Dendritic cell treated with granulocyte-macrophage colony-stimulating factor and Interleukin-4, amounts not matched to agents 40 ng/mL and 50 ng/mL, for 4 days (primary cell): Measurements from ENCODE around the gene ENOPH1.
"Not testable (repeated sequence)": the region's sequence is repeated elsewhere in the genome, so short reads cannot be mapped to it uniquely, and the experiment has no call there.

Source experiments
- H3K27ac Mint-ChIP-seq: one replicate; pipeline ENCODE4 v1.8.0; 2022; ENCODE audit warnings: mild to moderate bottlenecking, mixed read lengths
- H3K27me3 Mint-ChIP-seq: one replicate; pipeline ENCODE4 v1.8.0; 2022; ENCODE audit warnings: mild to moderate bottlenecking, mixed read lengths
- H3K36me3 Mint-ChIP-seq: one replicate; pipeline ENCODE4 v1.8.0; 2022; ENCODE audit warnings: low read depth, mixed read lengths
- H3K4me1 Mint-ChIP-seq: one replicate; pipeline ENCODE4 v1.8.0; 2022; ENCODE audit warnings: low read depth, mixed read lengths
- H3K4me3 Mint-ChIP-seq: one replicate; pipeline ENCODE4 v1.8.0; 2022; ENCODE audit warnings: mild to moderate bottlenecking, moderate library complexity, mixed read lengths
- H3K9me3 Mint-ChIP-seq: one replicate; pipeline ENCODE4 v1.8.0; 2022; ENCODE audit warnings: mixed read lengths
- intact Hi-C: fragments of 100-400 bp; cut with micrococcal nuclease; formaldehyde crosslinking; loops from one replicate; pipeline ENCODE4 v1.15.0; 2022

The ENOPH1 gene

DNA sequence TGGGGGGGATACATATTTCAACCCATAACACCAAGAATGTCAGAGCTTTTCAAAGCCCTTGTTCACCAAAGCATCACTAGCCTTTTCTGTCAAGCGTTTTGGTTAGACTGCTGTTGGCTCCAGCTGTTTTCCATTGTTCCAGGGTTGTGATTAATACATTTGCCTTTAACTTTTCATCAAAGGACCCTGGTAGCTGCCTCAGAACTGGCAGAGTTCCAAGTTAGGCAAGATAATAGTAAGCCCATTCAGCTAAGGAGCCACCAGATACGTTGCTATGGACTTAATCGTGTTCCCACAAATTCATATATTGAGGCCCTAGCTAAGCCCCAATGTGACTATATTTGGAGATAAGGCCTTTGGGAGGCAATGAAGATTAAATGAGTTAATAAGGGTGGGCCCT is 37.1 kb downstream of the ENOPH1 start:
- H3K4me1 Mint-ChIP-seq, result peaks cover 12% of the 10 kb centered on the region
- intact Hi-C loops, result loop anchor here (10.0 kb wide), 1 partner anchor 357 kb away; no protein-coding TSS in a partner anchor
- no peaks in the 10 kb centered on the region for H3K27me3 Mint-ChIP-seq
- H3K9me3 Mint-ChIP-seq, result no peaks in the 10 kb centered on the region
- no peak overlapping the region for H3K4me3 Mint-ChIP-seq
- peaks cover 12% of the 10 kb centered on the region for H3K36me3 Mint-ChIP-seq
- no peak overlapping the region for H3K27ac Mint-ChIP-seq

DNA sequence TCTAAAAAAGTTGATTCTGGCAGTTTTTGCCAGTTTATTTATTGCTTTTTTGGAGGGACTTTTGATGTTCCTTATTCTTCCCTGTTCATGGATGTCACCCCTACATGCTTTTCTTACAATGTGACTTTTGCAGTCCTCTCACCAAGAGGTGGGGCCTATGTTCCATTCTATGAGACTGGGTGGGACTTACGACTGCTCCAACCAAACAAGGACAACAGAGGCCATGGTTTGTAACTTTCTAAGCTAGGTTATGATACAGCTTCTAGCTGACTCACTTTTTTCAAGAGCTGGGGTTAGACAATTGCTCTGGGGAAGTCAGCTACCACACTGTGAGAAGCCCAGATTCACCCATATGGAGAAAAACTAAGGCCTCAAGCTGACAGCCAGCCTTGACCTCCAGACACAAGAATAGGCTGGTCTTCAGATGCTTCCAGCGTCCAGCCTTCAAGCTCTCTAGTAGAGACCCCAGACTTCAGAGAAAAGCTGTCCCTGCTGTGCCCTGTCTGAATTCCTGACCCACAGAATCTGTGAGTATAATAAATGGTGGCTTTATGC is 39.5 kb downstream of the ENOPH1 start:
- Mint-ChIP-seq H3K27me3 (no peaks in the 10 kb centered on the region), H3K9me3 (no peaks in the 10 kb centered on the region), H3K4me3 (no peak overlapping the region), H3K27ac (no peak overlapping the region), H3K4me1 (no peaks in the 10 kb centered on the region), H3K36me3 (no peaks in the 10 kb centered on the region)
- intact Hi-C loops, result loop anchor here (10.0 kb wide), 1 partner anchor 355 kb away; no protein-coding TSS in a partner anchor

DNA sequence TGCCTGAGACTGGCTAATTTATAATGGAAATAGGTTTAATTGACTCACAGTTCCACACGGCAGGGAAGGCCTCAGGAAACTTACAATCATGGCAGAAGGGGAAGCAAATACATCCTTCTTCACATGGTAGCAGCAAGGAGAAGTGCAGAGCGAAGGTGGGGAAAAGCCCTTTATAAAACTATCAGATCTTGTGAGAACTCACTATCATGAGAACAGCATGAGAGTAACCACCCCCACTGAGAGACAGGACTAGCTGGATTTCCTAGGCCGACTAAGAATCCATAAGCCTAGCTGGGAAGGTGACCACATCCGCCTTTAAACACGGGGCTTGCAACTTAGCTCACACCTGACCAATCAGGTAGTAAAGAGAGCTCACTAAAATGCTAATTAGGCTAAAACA is 42.7 kb downstream of the ENOPH1 start:
- intact Hi-C loops, H3K27me3 Mint-ChIP-seq, H3K4me1 Mint-ChIP-seq, H3K4me3 Mint-ChIP-seq, H3K36me3 Mint-ChIP-seq, H3K27ac Mint-ChIP-seq, H3K9me3 Mint-ChIP-seq: not testable (repeated sequence)

DNA sequence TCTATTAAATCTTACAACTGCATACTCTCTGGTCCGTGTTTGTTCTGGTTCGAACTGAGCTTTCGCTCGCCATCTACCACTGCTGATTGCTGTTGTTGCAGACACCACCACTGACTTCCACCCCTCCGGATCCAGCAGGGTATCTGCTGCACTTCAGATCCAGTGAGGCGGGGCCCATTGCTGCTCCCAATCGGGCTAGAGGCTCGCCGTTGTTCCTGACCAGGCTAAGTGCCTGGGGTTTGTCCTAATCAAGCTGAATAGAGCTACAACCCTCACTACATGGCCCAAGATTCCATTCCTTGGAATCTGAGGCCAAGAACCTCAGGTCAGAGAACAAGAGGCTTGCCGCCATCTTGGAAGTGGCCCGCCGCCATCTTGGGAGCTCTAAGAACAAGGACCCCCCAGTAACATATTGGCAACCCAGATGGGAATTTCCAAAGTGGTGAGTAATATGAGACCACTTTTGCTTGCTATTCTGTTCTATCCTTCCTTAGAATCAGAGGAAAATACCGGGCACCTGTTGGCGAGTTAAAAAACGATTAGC is 43.3 kb downstream of the ENOPH1 start:
- Mint-ChIP-seq H3K9me3 (no peaks in the 10 kb centered on the region), H3K27me3 (no peaks in the 10 kb centered on the region), H3K4me1 (no peaks in the 10 kb centered on the region), H3K4me3 (no peak overlapping the region), H3K27ac (no peak overlapping the region), H3K36me3 (no peaks in the 10 kb centered on the region)
- intact Hi-C loops, result no loop called here

DNA sequence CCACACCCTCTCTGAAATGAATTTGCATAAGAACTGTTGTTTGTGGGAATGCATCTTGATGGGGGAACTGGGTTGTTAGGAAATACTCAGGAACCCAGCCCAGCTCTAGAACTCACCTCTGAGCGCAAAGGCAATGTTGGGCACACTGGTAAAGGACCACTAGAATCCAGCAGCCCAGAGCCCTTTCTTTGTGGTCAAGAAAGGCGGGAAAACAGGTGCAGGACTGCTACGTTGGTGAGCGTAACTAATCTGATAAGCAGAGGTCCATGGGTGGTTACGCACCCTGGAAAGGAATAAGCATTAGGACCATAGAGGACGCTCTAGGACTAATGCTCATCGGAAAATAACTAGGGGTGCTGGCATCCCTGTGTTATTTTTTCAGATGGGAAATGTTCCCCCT is 45.5 kb downstream of the ENOPH1 start:
- H3K27me3 Mint-ChIP-seq, H3K4me3 Mint-ChIP-seq, H3K36me3 Mint-ChIP-seq, intact Hi-C loops, H3K4me1 Mint-ChIP-seq, H3K27ac Mint-ChIP-seq, H3K9me3 Mint-ChIP-seq: not testable (repeated sequence)

DNA sequence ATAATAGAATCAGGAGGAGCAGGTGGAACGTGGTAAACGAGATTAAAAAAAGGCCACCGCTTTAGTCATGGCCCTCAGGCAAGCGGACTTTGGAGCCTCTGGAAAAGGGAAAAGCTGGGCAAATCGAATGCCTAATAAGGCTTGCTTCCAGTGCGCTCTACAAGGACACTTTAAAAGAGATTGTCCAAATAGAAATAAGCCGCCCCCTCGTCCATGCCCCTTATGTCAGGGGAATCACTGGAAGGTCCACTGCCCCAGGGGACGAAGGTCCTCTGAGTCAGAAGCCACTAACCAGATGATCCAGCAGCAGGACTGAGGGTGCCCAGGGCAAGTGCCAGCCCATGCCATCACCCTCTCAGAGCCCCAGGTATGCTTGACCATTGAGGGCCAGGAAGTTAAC is 47.1 kb downstream of the ENOPH1 start:
- intact Hi-C loops, H3K36me3 Mint-ChIP-seq, H3K27ac Mint-ChIP-seq, H3K4me3 Mint-ChIP-seq, H3K4me1 Mint-ChIP-seq, H3K27me3 Mint-ChIP-seq, H3K9me3 Mint-ChIP-seq: not testable (repeated sequence)

DNA sequence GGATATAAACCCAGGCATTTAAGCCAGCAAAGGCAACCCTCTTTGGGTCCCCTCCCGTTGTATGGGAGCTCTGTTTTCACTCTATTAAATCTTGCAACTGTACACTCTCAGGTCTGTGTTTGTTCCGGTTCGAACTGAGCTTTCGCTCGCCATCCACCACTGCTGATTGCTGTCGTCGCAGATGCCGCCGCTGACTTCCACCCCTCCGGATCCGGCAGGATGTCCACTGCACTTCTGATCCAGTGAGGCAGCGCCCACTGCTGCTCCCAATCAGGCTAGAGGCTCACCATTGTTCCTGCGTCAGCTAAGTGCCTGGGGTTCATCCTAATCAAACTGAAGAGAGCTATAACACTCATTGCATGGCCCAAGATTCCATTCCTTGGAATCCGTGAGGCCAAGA is 49.2 kb downstream of the ENOPH1 start:
- no peaks in the 10 kb centered on the region for H3K27me3 Mint-ChIP-seq
- no peaks in the 10 kb centered on the region for H3K4me1 Mint-ChIP-seq

DNA sequence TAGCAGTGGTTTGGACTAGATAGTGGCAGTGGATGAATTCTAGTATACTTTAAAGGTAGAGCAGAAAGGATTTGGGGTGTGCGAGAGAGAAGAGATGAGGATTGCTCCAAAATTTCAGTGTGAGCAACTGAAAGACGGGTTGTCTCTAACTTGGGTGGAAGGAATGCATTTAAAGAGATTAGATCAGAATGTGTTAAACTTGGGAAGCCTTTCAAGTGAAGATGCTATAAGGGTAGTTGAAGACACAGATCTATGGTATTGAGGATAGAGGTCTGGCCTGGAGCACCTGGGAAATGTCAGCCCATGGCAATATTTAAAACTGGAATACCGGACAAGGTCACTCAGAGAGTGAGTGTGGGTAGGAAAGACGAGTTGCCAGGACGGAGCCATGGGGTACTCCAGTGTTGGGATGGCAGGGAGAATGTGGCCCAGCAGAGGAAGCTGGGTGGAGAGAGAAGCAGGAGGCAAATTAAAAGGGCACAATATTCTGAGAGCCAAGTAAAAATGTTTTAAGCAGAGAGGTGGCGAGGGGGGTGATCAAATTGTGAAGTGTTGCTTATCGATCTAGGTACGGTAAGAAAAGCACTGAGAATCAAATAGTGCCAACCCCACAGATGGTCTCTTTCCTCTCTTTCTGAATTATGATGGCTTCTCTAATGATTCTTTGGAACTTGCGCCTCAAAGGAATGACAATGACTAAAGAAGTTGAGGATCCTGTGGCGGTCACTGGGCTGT is 50.5 kb downstream of the ENOPH1 start:
- no peaks in the 10 kb centered on the region for H3K9me3 Mint-ChIP-seq
- intact Hi-C loops, result no loop called here
- H3K27me3 Mint-ChIP-seq, result no peaks in the 10 kb centered on the region
- no peaks in the 10 kb centered on the region for H3K4me1 Mint-ChIP-seq
- no peak overlapping the region for H3K27ac Mint-ChIP-seq
- no peak overlapping the region for H3K4me3 Mint-ChIP-seq
- no peaks in the 10 kb centered on the region for H3K36me3 Mint-ChIP-seq

More for the DNA sequence above, 49.2 kb downstream of the ENOPH1 start:
- H3K9me3 Mint-ChIP-seq, result no peaks in the 10 kb centered on the region
- no peak overlapping the region for H3K4me3 Mint-ChIP-seq
- intact Hi-C loops, result no loop called here
- H3K27ac Mint-ChIP-seq, result no peak overlapping the region
- H3K36me3 Mint-ChIP-seq, result no peaks in the 10 kb centered on the region

DNA sequence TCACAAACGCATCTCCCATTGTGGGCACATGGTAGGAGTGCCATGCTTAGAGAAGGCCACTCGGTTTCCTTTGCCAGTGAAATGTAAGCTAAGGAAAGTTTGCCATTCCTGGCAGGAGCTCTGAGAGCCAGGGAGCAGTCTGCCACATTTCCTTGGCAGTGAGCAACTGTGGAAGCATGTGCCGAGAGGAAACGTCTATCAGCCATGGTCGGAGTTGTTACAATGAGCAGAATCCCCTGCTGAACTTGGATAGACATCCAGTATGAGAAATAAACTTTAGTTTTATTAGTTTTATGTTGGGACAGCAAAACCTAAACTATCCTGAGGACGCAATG is 51.1 kb downstream of the ENOPH1 start:
- no peak overlapping the region for H3K27ac Mint-ChIP-seq
- no peaks in the 10 kb centered on the region for H3K9me3 Mint-ChIP-seq
- no peaks in the 10 kb centered on the region for H3K36me3 Mint-ChIP-seq
- H3K27me3 Mint-ChIP-seq, result no peaks in the 10 kb centered on the region
- intact Hi-C loops, result no loop called here
- no peak overlapping the region for H3K4me3 Mint-ChIP-seq
- no peaks in the 10 kb centered on the region for H3K4me1 Mint-ChIP-seq

DNA sequence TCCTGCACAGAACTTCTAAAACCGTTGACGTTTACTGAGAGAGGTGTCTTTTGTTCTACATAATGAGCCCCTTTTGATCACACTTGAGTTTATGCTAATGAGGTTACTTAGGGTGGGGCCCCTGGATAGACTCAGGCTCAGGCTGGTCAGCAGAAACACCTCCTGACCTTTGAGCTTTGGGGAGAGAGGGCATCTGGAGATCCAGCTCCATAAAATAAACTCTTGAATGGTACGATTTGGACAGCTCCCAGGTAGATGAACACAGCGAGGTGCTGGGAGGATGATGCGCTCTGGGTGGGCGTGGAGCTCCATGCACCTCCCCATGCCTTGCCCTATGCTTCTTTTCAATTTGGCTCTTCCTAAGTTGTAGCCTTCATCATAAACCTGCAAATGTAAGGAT is 52.0 kb downstream of the ENOPH1 start:
- intact Hi-C loops, result no loop called here
- Mint-ChIP-seq H3K27ac (no peak overlapping the region), H3K4me1 (no peaks in the 10 kb centered on the region), H3K27me3 (no peaks in the 10 kb centered on the region), H3K9me3 (no peaks in the 10 kb centered on the region), H3K36me3 (no peaks in the 10 kb centered on the region), H3K4me3 (no peak overlapping the region)

DNA sequence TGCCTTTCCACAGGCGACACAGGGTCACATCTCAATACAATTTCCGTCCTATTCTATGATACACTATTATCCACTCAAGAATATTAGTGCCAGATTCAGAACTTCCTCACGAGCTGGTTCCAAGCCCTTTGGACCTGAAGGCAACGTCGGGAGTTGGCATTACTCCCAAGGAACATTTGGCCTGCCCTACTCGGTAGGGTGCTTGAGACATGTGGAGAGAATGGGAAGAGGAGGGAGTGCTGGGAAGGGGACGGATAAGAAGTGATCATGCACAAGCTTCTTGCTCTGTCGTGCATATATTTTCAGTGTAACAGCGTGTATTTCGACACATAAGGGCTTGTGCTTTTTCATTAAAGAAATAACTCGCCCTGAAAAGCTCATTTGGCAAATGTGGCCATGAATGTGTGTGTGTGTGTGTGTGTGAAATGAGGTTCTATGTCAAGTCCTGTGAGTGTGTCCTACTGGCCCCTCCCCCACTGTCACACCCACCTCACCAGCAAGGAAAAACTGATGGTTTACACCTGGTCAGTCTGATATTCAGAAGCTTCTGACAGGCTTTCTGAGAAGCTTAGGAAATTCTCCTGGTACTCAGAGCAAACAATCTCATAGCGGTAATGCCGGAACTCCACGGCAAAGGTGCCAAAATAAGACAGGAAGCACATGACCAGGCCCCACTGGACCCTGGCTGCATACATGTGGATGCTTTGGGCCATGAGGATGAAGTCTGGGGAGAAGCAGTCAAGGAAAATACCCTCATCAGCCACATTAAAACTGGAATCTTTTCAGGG is 54.8 kb downstream of the ENOPH1 start:
- no peaks in the 10 kb centered on the region for H3K9me3 Mint-ChIP-seq
- H3K27me3 Mint-ChIP-seq, result no peaks in the 10 kb centered on the region
- intact Hi-C loops, result no loop called here
- H3K4me3 Mint-ChIP-seq, result no peak overlapping the region
- no peaks in the 10 kb centered on the region for H3K4me1 Mint-ChIP-seq
- no peak overlapping the region for H3K27ac Mint-ChIP-seq
- H3K36me3 Mint-ChIP-seq, result no peaks in the 10 kb centered on the region

DNA sequence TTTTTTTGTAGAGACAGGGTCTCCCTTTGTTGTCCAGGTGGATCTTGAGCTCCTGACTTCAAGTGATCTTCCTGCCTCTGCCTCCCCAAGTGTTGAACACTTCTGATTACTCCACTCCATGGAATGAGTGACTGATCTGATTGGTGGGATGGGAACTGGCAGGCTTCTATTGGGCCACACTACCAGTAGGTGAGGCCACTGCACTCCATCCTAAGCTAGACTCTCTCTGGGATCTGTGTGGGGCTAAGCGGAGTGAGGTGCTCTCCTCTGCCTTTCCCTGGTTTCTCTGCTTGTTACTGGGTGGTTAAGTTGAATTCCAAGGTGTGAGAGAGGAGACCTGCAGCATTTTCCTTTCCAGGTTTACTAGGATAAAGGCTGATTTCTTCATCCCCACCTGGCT is 58.7 kb downstream of the ENOPH1 start:
- H3K36me3 Mint-ChIP-seq, result no peaks in the 10 kb centered on the region
- no peaks in the 10 kb centered on the region for H3K9me3 Mint-ChIP-seq
- no peak overlapping the region for H3K27ac Mint-ChIP-seq
- peaks cover 4% of the 10 kb centered on the region for H3K4me1 Mint-ChIP-seq
- H3K4me3 Mint-ChIP-seq, result no peak overlapping the region
- intact Hi-C loops, result no loop called here
- H3K27me3 Mint-ChIP-seq, result no peaks in the 10 kb centered on the region

DNA sequence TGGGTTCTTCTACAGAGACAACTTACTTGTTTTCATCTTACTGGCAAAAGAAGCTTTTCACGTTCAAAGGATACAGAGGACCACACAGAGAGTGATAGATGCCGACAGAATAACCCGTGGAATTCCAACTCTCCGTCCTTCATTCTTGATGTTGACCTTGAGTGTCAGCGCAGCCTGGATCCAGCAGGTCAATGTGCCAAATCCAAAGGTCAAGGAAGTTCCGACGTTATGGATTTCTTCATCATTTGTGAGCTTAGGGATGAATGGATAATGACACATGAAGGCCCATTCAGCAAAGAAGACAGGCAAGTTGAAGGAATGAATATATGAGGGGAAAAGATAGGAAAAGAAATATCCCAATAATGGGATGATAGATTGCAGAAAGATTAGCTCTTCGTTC is 59.6 kb downstream of the ENOPH1 start:
- Mint-ChIP-seq H3K4me3 (no peak overlapping the region), H3K9me3 (no peaks in the 10 kb centered on the region), H3K4me1 (peaks cover 7% of the 10 kb centered on the region), H3K27ac (no peak overlapping the region), H3K36me3 (no peaks in the 10 kb centered on the region), H3K27me3 (no peaks in the 10 kb centered on the region)
- intact Hi-C loops, result no loop called here

DNA sequence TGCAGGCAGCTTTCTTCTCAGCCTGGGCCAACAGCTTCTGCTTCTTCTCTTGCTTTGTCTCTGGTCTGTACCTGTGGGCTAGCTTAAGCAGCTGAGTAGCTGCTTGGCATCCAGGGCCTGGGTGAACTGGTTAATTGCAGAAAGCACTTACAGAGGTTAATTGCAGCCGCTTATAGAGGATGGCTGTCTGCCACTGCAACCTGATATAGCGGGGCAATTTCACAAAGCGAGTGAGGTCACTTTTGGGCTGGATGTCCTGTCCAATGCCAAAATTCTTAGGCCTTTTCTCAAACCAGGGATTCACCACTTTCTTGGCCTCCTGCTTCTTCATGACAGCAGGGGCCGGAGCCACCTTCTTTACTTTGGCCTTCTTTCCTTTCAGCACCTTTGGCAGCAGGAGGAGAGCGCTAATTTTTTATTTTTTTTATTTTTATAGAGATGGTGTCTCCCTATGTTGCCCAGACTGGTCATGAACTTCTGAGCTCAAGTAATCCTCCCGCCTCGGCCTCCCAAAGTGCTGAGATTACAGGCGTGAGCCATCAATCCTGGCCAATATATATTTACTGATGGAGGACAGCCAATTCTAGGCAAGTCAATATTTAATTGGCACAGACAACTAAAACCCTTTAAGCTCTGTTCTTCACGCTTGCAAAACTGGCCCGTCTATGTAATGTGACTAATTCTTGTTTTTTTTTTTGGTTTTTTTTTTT is 61.0 kb downstream of the ENOPH1 start:
- H3K9me3 Mint-ChIP-seq, result no peaks in the 10 kb centered on the region
- H3K4me1 Mint-ChIP-seq, result peaks cover 9% of the 10 kb centered on the region
- intact Hi-C loops, result no loop called here
- no peaks in the 10 kb centered on the region for H3K36me3 Mint-ChIP-seq
- H3K4me3 Mint-ChIP-seq, result no peak overlapping the region
- no peaks in the 10 kb centered on the region for H3K27me3 Mint-ChIP-seq
- H3K27ac Mint-ChIP-seq, result no peak overlapping the region
